SK-N-SH treated with all-trans-retinoic acid at 6 μM for 48 hours (cell line): ENCODE measurements around the gene CASS4.

Experiments used
- ATAC-seq: fragments of 200-7000 bp; cut with Tn5 transposase; 3 replicates; pipeline ENCODE4 v1.9.1; 2020; ENCODE audit warnings: mild to moderate bottlenecking, moderate library complexity
- ARNTL ChIP-seq: fragments of 450-650 bp; formaldehyde crosslinking; IDR thresholded peaks from 2 replicates; pipeline ENCODE4 v1.5.0; 2020; ENCODE audit warnings: low read depth, mild to moderate bottlenecking, moderate library complexity, borderline replicate concordance
- BACH2 ChIP-seq: fragments of 250-450 bp; sonication (Bioruptor Pico); IDR thresholded peaks from 2 replicates; pipeline ENCODE4 v1.9.0; 2021; ENCODE audit warnings: mild to moderate bottlenecking, borderline replicate concordance
- CREB5 ChIP-seq: fragments of 250-450 bp; sonication (Bioruptor Pico); IDR thresholded peaks from 2 replicates; pipeline ENCODE4 v1.5.1; 2020; ENCODE audit warnings: low read depth, mild to moderate bottlenecking, moderate library complexity
- CSRNP3 ChIP-seq: fragments of 250-450 bp; sonication (Bioruptor Pico); IDR thresholded peaks from 2 replicates; pipeline ENCODE4 v1.5.1; 2021; ENCODE audit warnings: mild to moderate bottlenecking, moderate library complexity
- ESRRG ChIP-seq: fragments of 250-450 bp; sonication (Bioruptor Pico); IDR thresholded peaks from 2 replicates; pipeline ENCODE4 v1.6.1; 2021; ENCODE audit warnings: mild to moderate bottlenecking
- ISL1 ChIP-seq: fragments of 250-450 bp; sonication (Bioruptor Pico); IDR thresholded peaks from 2 replicates; pipeline ENCODE4 v2.1.2; 2022; ENCODE audit warnings: mild to moderate bottlenecking, moderate library complexity
- PATZ1 ChIP-seq: fragments of 250-450 bp; sonication (Bioruptor Pico); IDR thresholded peaks from 2 replicates; pipeline ENCODE4 v1.8.0; 2020; ENCODE audit warnings: mild to moderate bottlenecking, moderate library complexity, borderline replicate concordance
- POU6F1 ChIP-seq: fragments of 250-450 bp; sonication (Bioruptor Pico); IDR thresholded peaks from 2 replicates; pipeline ENCODE4 v1.8.0; 2021; ENCODE audit warnings: low read depth, mild to moderate bottlenecking, moderate library complexity, borderline replicate concordance
- PPARA ChIP-seq: fragments of 250-450 bp; sonication (Bioruptor Pico); IDR thresholded peaks from 2 replicates; pipeline ENCODE4 v1.5.0; 2020; ENCODE audit warnings: mild to moderate bottlenecking, borderline replicate concordance
- RARB ChIP-seq: fragments of 250-450 bp; sonication (Bioruptor Pico); IDR thresholded peaks from 2 replicates; pipeline ENCODE4 v1.8.0; 2021; ENCODE audit warnings: mild to moderate bottlenecking, moderate library complexity
- SNAI2 ChIP-seq: fragments of 250-450 bp; sonication (Bioruptor Pico); IDR thresholded peaks from 2 replicates; pipeline ENCODE4 v1.5.0; 2020; ENCODE audit warnings: mild to moderate bottlenecking, moderate library complexity
- TCF4 ChIP-seq: fragments of 250-450 bp; sonication (Bioruptor Pico); IDR thresholded peaks from 2 replicates; pipeline ENCODE4 v1.8.0; 2021; ENCODE audit warnings: mild to moderate bottlenecking, moderate library complexity, borderline replicate concordance
- TOX ChIP-seq: fragments of 250-450 bp; sonication (Bioruptor Pico); IDR thresholded peaks from 2 replicates; pipeline ENCODE4 v1.8.0; 2021; ENCODE audit warnings: mild to moderate bottlenecking, moderate library complexity, borderline replicate concordance
- TSHZ2 ChIP-seq: fragments of 250-450 bp; sonication (Bioruptor Pico); IDR thresholded peaks from 2 replicates; pipeline ENCODE4 v1.5.0; 2020; ENCODE audit warnings: mild to moderate bottlenecking, moderate library complexity
- ZC3H10 ChIP-seq: fragments of 250-450 bp; sonication (Bioruptor Pico); IDR thresholded peaks from 2 replicates; pipeline ENCODE4 v1.5.1; 2021; ENCODE audit warnings: mild to moderate bottlenecking, moderate library complexity
- ZFP3 ChIP-seq: fragments of 250-450 bp; sonication (Bioruptor Pico); IDR thresholded peaks from 2 replicates; pipeline ENCODE4 v1.5.0; 2020; ENCODE audit warnings: mild to moderate bottlenecking, moderate library complexity
- ZFP30 ChIP-seq: fragments of 450-650 bp; formaldehyde crosslinking; IDR thresholded peaks from 2 replicates; pipeline ENCODE4 v1.5.0; 2022; ENCODE audit warnings: mild to moderate bottlenecking, moderate library complexity
- ZNF565 ChIP-seq: fragments of 450-650 bp; formaldehyde crosslinking; conservative IDR thresholded peaks from 2 replicates; pipeline ENCODE4 v1.5.0; 2020; ENCODE audit warnings: low read depth, mild to moderate bottlenecking, moderate library complexity
- ZNF70 ChIP-seq: fragments of 450-650 bp; formaldehyde crosslinking; IDR thresholded peaks from 2 replicates; pipeline ENCODE4 v1.5.0; 2020; ENCODE audit warnings: mild to moderate bottlenecking, moderate library complexity
- ZNF8 ChIP-seq: fragments of 450-650 bp; formaldehyde crosslinking; IDR thresholded peaks from 2 replicates; pipeline ENCODE4 v1.5.0; 2020; ENCODE audit warnings: mild to moderate bottlenecking, moderate library complexity

CASS4 gene

GRCh38 chr20:56424931-56425330 lies 12.9 kb downstream of the CASS4 start:
- ATAC-seq: no peak
- TF ChIP-seq CREB5 (CRISPR knock-in tag) (no peak), ESRRG (CRISPR knock-in tag) (no peak), ZFP30 (CRISPR knock-in tag) (no peak), POU6F1 (CRISPR knock-in tag) (no peak), ZNF70 (CRISPR knock-in tag) (no peak), ARNTL (CRISPR knock-in tag) (no peak), SNAI2 (no peak), ZNF8 (CRISPR knock-in tag) (no peak)
- TF ChIP-seq, all 23 proteins: peak for 0

- no peak for TF ChIP-seq PATZ1 (CRISPR knock-in tag)
- TF ChIP-seq CSRNP3 (CRISPR knock-in tag): no peak
- TF ChIP-seq POU6F1 (CRISPR knock-in tag): no peak
- no peak for TF ChIP-seq ESRRG (CRISPR knock-in tag)
- TF ChIP-seq PPARA (CRISPR knock-in tag): no peak
- no peak for TF ChIP-seq CREB5 (CRISPR knock-in tag)
- no peak for TF ChIP-seq ISL1 (CRISPR knock-in tag)
- TF ChIP-seq SNAI2: no peak
- no peak for TF ChIP-seq ZC3H10
- TF ChIP-seq TCF4 (CRISPR knock-in tag): no peak
- no peak for TF ChIP-seq BACH2
- no peak for TF ChIP-seq ZNF70 (CRISPR knock-in tag)
- no peak for TF ChIP-seq ZFP3
- no peak for TF ChIP-seq ZNF565 (CRISPR knock-in tag)
- TF ChIP-seq RARB (CRISPR knock-in tag): no peak
- no peak for TF ChIP-seq ZNF8 (CRISPR knock-in tag)
- no peak for ATAC-seq
Measured at GRCh38 chr20:56426026-56426425, 14.0 kb downstream of the CASS4 start.

GRCh38 chr20:56426926-56427325 lies 14.9 kb downstream of the CASS4 start:
- TF ChIP-seq TSHZ2: no peak
- no peak for TF ChIP-seq ZNF565 (CRISPR knock-in tag)
- no peak for TF ChIP-seq TOX (CRISPR knock-in tag)
- TF ChIP-seq SNAI2: no peak
- TF ChIP-seq PPARA (CRISPR knock-in tag): no peak
- TF ChIP-seq BACH2: no peak
- TF ChIP-seq ZNF70 (CRISPR knock-in tag): no peak
- no peak for TF ChIP-seq ISL1 (CRISPR knock-in tag)
- TF ChIP-seq ZNF8 (CRISPR knock-in tag): no peak
- TF ChIP-seq POU6F1 (CRISPR knock-in tag): no peak
- no peak for TF ChIP-seq RARB (CRISPR knock-in tag)
- no peak for ATAC-seq
